OCI-LY3 (cell line): ENCODE results near the gene KRT8.

ENCODE experiments used
- CTCF ChIP-seq: fragments of 200-600, 300-600 bp; sonication (generic); IDR thresholded peaks from 2 replicates; pipeline ENCODE4 v1.5.1; 2014; ENCODE audit warnings: antibody characterized with exemption, low read length, low read depth
- EZH2phosphoT487 ChIP-seq: fragments of 200-600 bp; shearing (Covaris generic); IDR thresholded peaks from 2 replicates; pipeline ENCODE4 v1.6.1; 2018; ENCODE audit warnings: antibody characterized with exemption, mixed run types, low read depth

DNA sequence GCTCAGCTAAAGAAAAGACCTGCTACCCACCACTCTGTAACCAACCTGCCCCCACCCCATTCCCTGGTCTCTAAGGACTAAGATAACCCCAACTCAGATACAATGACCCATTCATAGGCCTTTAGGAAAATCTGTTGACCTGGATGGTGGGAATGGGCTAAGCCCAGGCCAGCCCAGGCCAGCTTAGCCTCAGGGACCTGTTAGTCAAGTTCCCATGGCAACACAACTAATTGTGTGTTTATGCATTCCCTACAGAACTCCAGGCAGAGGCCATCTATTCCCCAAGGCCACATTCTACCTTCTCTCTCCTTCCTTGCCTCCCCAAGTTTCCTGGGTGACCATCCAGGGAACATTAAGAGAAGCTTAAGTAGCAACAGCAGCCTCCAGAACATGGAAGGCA, 16.1 kb upstream of the KRT8 start:
- TF ChIP-seq CTCF (no peak), EZH2phosphoT487 (no peak)
